Keratinocyte (primary cell): Measurements from ENCODE around the gene HDAC9.

Source experiments
- CTCF ChIP-seq, 3 experiments: IDR thresholded peaks in 1 of 3; conservative IDR thresholded peaks in 1 of 3; optimal IDR thresholded peaks in 1 of 3; 2 replicates in 2 of 3; 3 replicates in 1 of 3; pipeline versions ENCODE3 to v1.5.1; 2011; ENCODE audit warnings: low read length in 3 of 3, mild to moderate bottlenecking in 3 of 3, moderate library complexity in 2 of 3, control low read depth in 1 of 3, inconsistent platforms in 1 of 3; ENCODE audit not compliant: insufficient read depth in 2 of 3; ENCODE audit errors: extremely low read depth in 1 of 3
- EZH2 ChIP-seq: IDR thresholded peaks from one replicate; pipeline ENCODE4 v1.6.1; 2012; ENCODE audit warnings: inconsistent platforms, mild to moderate bottlenecking, low read length, moderate library complexity

- TF ChIP-seq CTCF (optimal IDR thresholded peaks at IDR 0.05 in 1 of 3, IDR thresholded peaks at IDR 0.05 in 1 of 3, conservative IDR thresholded peaks at IDR 0.05 in 1 of 3; ENCODE audit: extremely low read depth in 1 of 3, insufficient read depth in 2 of 3, low read length in 3 of 3): no peak
- no peak for TF ChIP-seq EZH2
These were observed 38.9 kb downstream of the HDAC9 start for GRCh38 chr7:18534481-18534880.
